ENCODE measurements around the gene LNPEP.
"Not testable (repeated sequence)": the region's sequence is repeated elsewhere in the genome, so short reads cannot be mapped to it uniquely, and the experiment has no call there.

LNPEP gene

GRCh38 chr5:96930058-96930457 is 5.8 kb upstream of the LNPEP start:
- DNase-seq (ENCODE audit: extremely low read depth, insufficient read length): no peak
- TF ChIP-seq, protein P1, sequence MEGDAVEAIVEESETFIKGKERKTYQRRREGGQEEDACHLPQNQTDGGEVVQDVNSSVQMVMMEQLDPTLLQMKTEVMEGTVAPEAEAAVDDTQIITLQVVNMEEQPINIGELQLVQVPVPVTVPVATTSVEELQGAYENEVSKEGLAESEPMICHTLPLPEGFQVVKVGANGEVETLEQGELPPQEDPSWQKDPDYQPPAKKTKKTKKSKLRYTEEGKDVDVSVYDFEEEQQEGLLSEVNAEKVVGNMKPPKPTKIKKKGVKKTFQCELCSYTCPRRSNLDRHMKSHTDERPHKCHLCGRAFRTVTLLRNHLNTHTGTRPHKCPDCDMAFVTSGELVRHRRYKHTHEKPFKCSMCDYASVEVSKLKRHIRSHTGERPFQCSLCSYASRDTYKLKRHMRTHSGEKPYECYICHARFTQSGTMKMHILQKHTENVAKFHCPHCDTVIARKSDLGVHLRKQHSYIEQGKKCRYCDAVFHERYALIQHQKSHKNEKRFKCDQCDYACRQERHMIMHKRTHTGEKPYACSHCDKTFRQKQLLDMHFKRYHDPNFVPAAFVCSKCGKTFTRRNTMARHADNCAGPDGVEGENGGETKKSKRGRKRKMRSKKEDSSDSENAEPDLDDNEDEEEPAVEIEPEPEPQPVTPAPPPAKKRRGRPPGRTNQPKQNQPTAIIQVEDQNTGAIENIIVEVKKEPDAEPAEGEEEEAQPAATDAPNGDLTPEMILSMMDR (IDR thresholded peaks at IDR 0.05; ENCODE audit: insufficient read depth, low read length, poor library complexity, severe bottlenecking): no peak
- Histone ChIP-seq H3K36me3 (ENCODE audit: control insufficient read depth, insufficient read depth, low read length) (no peaks in the 10 kb centered on the region), H3K4me3 (replicated peaks; ENCODE audit: low read depth, low read length) (no peak overlapping the region), H3K27me3 (replicated peaks; ENCODE audit: control insufficient read depth, insufficient read depth, low read length) (no peaks in the 10 kb centered on the region)

DNA sequence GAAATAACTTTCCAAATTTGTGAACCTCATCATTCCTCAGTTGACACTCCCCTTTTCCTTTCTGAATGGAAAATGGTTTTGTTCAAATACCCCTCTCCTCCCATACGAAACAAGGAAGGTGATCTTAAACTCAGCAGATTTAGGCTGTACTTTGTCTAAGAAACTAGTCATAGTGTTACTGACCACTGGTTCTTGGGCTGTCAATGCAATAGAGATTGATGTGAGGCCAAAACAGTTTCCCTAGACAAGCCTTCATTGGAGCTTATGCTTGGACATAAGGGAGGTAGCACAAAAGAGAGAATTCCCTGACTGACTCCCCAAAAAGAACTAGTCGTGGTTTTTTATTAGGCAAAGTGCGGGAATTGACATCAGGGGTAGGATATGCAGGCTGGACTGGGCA is 5.3 kb upstream of the LNPEP start:
- Histone ChIP-seq H3K4me3 (replicated peaks; ENCODE audit: low read depth, low read length) (no peak overlapping the region), H3K27me3 (replicated peaks; ENCODE audit: control insufficient read depth, insufficient read depth, low read length) (no peaks in the 10 kb centered on the region), H3K36me3 (ENCODE audit: control insufficient read depth, insufficient read depth, low read length) (no peaks in the 10 kb centered on the region)
- no peak for DNase-seq (ENCODE audit: extremely low read depth, insufficient read length)
- TF ChIP-seq, protein P1 (IDR thresholded peaks at IDR 0.05; ENCODE audit: insufficient read depth, low read length, poor library complexity, severe bottlenecking): no peak

GRCh38 chr5:96931037-96931436 is 4.8 kb upstream of the LNPEP start:
- H3K36me3 ChIP-seq (ENCODE audit: control insufficient read depth, insufficient read depth, low read length); H3K27me3 ChIP-seq (replicated peaks; ENCODE audit: control insufficient read depth, insufficient read depth, low read length); H3K4me3 ChIP-seq (replicated peaks; ENCODE audit: low read depth, low read length); DNase-seq (ENCODE audit: extremely low read depth, insufficient read length): not testable (repeated sequence)

DNA sequence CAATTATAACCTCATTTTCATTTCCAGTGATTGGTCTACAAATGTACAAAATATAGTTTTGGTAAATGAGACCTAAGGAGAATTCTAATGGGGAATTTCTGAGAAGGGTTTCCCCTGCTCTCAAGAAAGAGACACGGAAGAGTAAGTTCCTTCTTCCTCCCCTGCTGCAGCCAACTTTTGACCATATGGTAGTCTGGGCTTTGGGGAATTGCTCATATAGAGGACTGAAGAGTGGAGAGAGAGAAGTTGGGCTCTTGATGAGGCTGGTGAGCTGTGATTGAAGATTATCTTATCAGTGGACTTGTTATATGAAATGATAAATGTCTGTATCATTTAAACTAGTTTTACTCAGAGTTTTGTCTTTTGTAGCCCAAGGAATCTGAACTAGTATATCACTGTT is 4.3 kb upstream of the LNPEP start:
- Histone ChIP-seq H3K4me3 (replicated peaks; ENCODE audit: low read depth, low read length) (peak overlapping the region; percentile 92), H3K36me3 (ENCODE audit: control insufficient read depth, insufficient read depth, low read length) (no peaks in the 10 kb centered on the region), H3K27me3 (replicated peaks; ENCODE audit: control insufficient read depth, insufficient read depth, low read length) (no peaks in the 10 kb centered on the region)
- TF ChIP-seq, protein P1 (IDR thresholded peaks at IDR 0.05; ENCODE audit: insufficient read depth, low read length, poor library complexity, severe bottlenecking): no peak
- no peak for DNase-seq (ENCODE audit: extremely low read depth, insufficient read length)

- Histone ChIP-seq H3K4me3 (replicated peaks; ENCODE audit: low read depth, low read length) (peak overlapping the region; percentile 92), H3K27me3 (replicated peaks; ENCODE audit: control insufficient read depth, insufficient read depth, low read length) (no peaks in the 10 kb centered on the region), H3K36me3 (ENCODE audit: control insufficient read depth, insufficient read depth, low read length) (no peaks in the 10 kb centered on the region)
- no peak for DNase-seq (ENCODE audit: extremely low read depth, insufficient read length)
- TF ChIP-seq, protein P1 (IDR thresholded peaks at IDR 0.05; ENCODE audit: insufficient read depth, low read length, poor library complexity, severe bottlenecking): no peak
Measured at GRCh38 chr5:96932026-96932425, 3.9 kb upstream of the LNPEP start.

DNA sequence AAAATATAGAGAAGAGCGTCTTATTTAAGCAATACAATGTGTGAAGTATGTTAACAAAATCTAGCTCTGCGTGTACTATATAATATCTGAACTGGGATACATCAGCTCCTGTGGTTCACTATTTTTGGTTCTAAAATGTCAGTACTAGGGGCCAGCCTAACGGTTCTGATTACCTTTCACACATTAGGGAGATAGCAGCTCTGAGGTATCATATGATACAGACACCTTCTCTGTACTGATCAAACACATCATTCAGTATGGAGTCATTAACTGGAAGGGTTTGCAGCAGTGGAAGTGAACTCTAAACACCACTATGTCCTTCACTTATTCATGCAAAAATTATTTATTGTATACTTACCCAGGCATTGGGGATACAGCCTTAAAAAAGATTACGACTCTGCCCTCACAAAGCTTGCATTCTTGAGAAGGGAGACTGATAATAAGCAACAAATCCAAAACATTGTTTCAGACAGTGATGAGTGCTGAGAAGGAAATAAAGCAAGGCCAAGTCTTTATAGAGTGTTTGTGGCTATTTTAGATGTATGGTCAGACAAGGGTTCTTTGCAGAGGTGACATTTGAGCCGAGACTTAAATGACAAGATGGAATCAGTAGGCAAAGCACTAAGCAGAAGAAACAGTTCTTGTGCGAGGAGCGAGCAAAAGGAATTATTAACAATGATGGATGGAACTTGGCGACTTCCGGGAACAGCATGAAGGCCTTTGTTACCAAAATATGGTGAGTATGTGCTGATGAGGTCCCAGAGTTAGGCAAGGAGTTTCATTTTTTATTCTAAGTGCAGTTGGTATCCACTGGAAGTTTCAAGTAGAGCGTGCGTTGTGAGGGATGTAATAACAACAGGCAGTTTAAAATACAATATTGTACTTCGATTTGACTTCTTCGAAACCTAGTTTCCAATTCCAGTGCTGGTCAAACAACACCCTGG is 1.8 kb upstream of the LNPEP start:
- DNase-seq (ENCODE audit: extremely low read depth, insufficient read length): no peak
- Histone ChIP-seq H3K4me3 (replicated peaks; ENCODE audit: low read depth, low read length) (peak overlapping the region; percentile 92), H3K27me3 (replicated peaks; ENCODE audit: control insufficient read depth, insufficient read depth, low read length) (no peaks in the 10 kb centered on the region), H3K36me3 (ENCODE audit: control insufficient read depth, insufficient read depth, low read length) (no peaks in the 10 kb centered on the region)
- TF ChIP-seq, protein P1 (IDR thresholded peaks at IDR 0.05; ENCODE audit: insufficient read depth, low read length, poor library complexity, severe bottlenecking): no peak
